K562 (cell line): ENCODE results near the gene ANXA2. TPM values are rescaled to one million over a fixed set of nuclear protein-coding genes. Genes with fewer than 3 reads are reported as not detected.
A peak's percentile ranks its signal among the peaks of the same experiment; 100 is the strongest.

Experiments used
- ATAC-seq: fragments of 200-7000 bp; cut with Tn5 transposase; 3 replicates; pipeline ENCODE4 v1.9.1; 2020; ENCODE audit warnings: moderate library complexity
- BruUV-seq: library from RNA; stranded (reverse); fragments of 400-500 nt; replicated peaks from 2 replicates; lab custom pipeline; 2021; lab: Mats Ljungman, UMichigan
- CTCF ChIA-PET: fragments of 300-600 bp; formaldehyde crosslinking; extraction: SDS; loops from one replicate; lab custom pipeline; 2021; ENCODE audit warnings: low intra/inter-chr PET ratio; lab: Yijun Ruan, JAX
- POLR2A ChIA-PET: fragments of 300-600, 350-650 bp; sonication (Branson Sonifier 250); formaldehyde crosslinking; extraction: SDS; loops from one replicate; lab custom pipeline; 2021; ENCODE audit warnings: antibody characterized with exemption, inconsistent platforms; lab: Yijun Ruan, JAX
- DNase-seq, 4 experiments: peaks; one replicate each; pipeline versions ENCODE4 v3.0.0 to v3.0.0-alpha.2; 2011 to 2018; ENCODE audit warnings: low spot score in 3 of 4, mixed read lengths in 3 of 4; ENCODE audit errors: extremely low read depth in 1 of 4
- FAIRE-seq: peaks from 2 replicates; lab custom pipeline; 2011; peaks lifted over from hg19 to GRCh38; lab: Jason Lieb, UNC
- H2AFZ ChIP-seq: 2 replicates; pipeline ENCODE4 v1.6.0; 2011; ENCODE audit warnings: low read depth, low read length, control low read depth, inconsistent platforms
- H3K27ac ChIP-seq: fragments of 200-600 bp; 3 replicates; pipeline ENCODE4 v1.8.0; 2011; ENCODE audit warnings: low read depth, mild to moderate bottlenecking, control low read depth, inconsistent platforms, low read length, moderate library complexity, mixed read lengths; ENCODE audit errors: extremely low read depth
- H3K27me3 ChIP-seq, 2 experiments: fragments of 300-600 bp in 1 of 2; 2 replicates in 1 of 2; 3 replicates in 1 of 2; pipeline versions ENCODE4 v1.6.0 to v1.8.0; 2011; ENCODE audit warnings: inconsistent platforms in 2 of 2, low read length in 2 of 2, mild to moderate bottlenecking in 1 of 2, mixed read lengths in 1 of 2, moderate library complexity in 1 of 2; ENCODE audit not compliant: control insufficient read depth in 2 of 2, insufficient read depth in 2 of 2
- H3K36me3 ChIP-seq: fragments of 300-600 bp; 3 replicates; pipeline ENCODE4 v1.8.0; 2011; ENCODE audit warnings: mild to moderate bottlenecking, low read length, inconsistent platforms; ENCODE audit not compliant: control insufficient read depth, insufficient read depth
- H3K4me1 ChIP-seq, 2 experiments: fragments of 200-600 bp in 1 of 2; replicated peaks in 1 of 2; 2 replicates in 1 of 2; 3 replicates in 1 of 2; pipeline versions ENCODE4 v1.5.1 to v1.8.0; 2011; ENCODE audit warnings: inconsistent platforms in 2 of 2, low read length in 2 of 2, mild to moderate bottlenecking in 1 of 2, mixed read lengths in 1 of 2, moderate library complexity in 1 of 2; ENCODE audit not compliant: control insufficient read depth in 2 of 2, insufficient read depth in 2 of 2
- H3K4me2 ChIP-seq: 2 replicates; pipeline ENCODE4 v1.6.1; 2011; ENCODE audit warnings: low read length, control low read depth, inconsistent platforms, mixed read lengths; ENCODE audit not compliant: insufficient read depth
- H3K4me3 ChIP-seq: fragments of 200-600 bp; sonication (generic), shearing (Covaris generic); 2 replicates; pipeline ENCODE4 v1.5.1; 2016; ENCODE audit warnings: control low read depth, inconsistent platforms
- H3K79me2 ChIP-seq: fragments of 200-600 bp; 3 replicates; pipeline ENCODE4 v1.8.0; 2011; ENCODE audit warnings: low read length, inconsistent platforms; ENCODE audit not compliant: control insufficient read depth, insufficient read depth
- H3K9ac ChIP-seq, 2 experiments: 2 replicates each; pipeline versions ENCODE4 v1.6.0 to v1.6.1; 2011; ENCODE audit warnings: low read depth in 2 of 2, low read length in 2 of 2, control low read depth in 1 of 2, inconsistent platforms in 1 of 2, mild to moderate bottlenecking in 1 of 2, mixed read lengths in 1 of 2; ENCODE audit not compliant: insufficient read depth in 1 of 2
- H3K9me1 ChIP-seq: one replicate; pipeline ENCODE4 v1.6.0; 2011; ENCODE audit warnings: inconsistent platforms, mild to moderate bottlenecking, low read length, moderate library complexity; ENCODE audit not compliant: control insufficient read depth, insufficient read depth
- H3K9me3 ChIP-seq: replicated peaks from 2 replicates; pipeline ENCODE4 v1.5.1; 2011; ENCODE audit warnings: low read depth, low read length, inconsistent platforms; ENCODE audit not compliant: control insufficient read depth, insufficient read depth
- H4K20me1 ChIP-seq: replicated peaks from 2 replicates; pipeline ENCODE4 v1.6.1; 2011; ENCODE audit warnings: low read length, inconsistent platforms, mixed read lengths; ENCODE audit not compliant: control insufficient read depth, insufficient read depth
- CBFB ChIP-seq: sonication (generic); formaldehyde crosslinking; IDR thresholded peaks from 2 replicates; pipeline ENCODE4 v1.4.0; 2020; ENCODE audit warnings: mild to moderate bottlenecking, missing genetic modification reagents
- DDX20 ChIP-seq: fragments of 450-650 bp; IDR thresholded peaks from 2 replicates; pipeline ENCODE4 v1.6.1; 2016; ENCODE audit warnings: missing genetic modification characterization, low read depth, mild to moderate bottlenecking, missing compliant biosample characterization, moderate library complexity
- HDGF ChIP-seq: fragments of 450-650 bp; IDR thresholded peaks from 2 replicates; pipeline ENCODE4 v1.6.1; 2016
- MYNN ChIP-seq, 2 experiments: sonication (generic); formaldehyde crosslinking in 1 of 2; IDR thresholded peaks; 2 replicates each; pipeline versions ENCODE4 v1.5.0 to v1.6.1; 2016 to 2020; ENCODE audit warnings: antibody characterized with exemption in 1 of 2, missing genetic modification reagents in 1 of 2
- POLR2A ChIP-seq: fragments of 450-650 bp; conservative IDR thresholded peaks from 2 replicates; pipeline ENCODE4 v1.6.1; 2016
- WGBS: fragments of 100-300 bp; shearing (Covaris generic); methylation state at CpG from one replicate; pipeline ENCODE4 v1.1.6; 2016; ENCODE audit warnings: low coverage, mixed read lengths; ENCODE audit not compliant: insufficient coverage; ENCODE audit errors: missing lambda C conversion rate; 5-methylcytosine and 5-hydroxymethylcytosine counted together
- in situ Hi-C: fragments of 300-500 bp; cut with MboI; formaldehyde crosslinking; loops from 4 replicates; pipeline ENCODE4 v1.15.0; 2018; ENCODE audit warnings: inconsistent platforms, mixed read lengths
- intact Hi-C: fragments of 100-400 bp; cut with micrococcal nuclease; formaldehyde crosslinking; loops from 2 replicates; pipeline ENCODE4 v1.14.2; 2022
- polyA plus RNA-seq, 8 experiments: library from polyadenylated mRNA; depleted of rRNA in 4 of 8; stranded (reverse) in 5 of 8; unstranded in 3 of 8; fragments of >200 nt; fragmentation: Nextera tagmentation in 2 of 8; fragmentation: Illumina TruSeq in 1 of 8; extraction: Ambion mirVana in 2 of 8; extraction: Trizol in 1 of 8; gene quantifications; 2 replicates each; pipeline versions ENCODE4 v1.2.1 to v1.2.3, GENCODE V29; 2011 to 2014; ENCODE audit warnings: inconsistent platforms in 1 of 8, missing spikeins in 1 of 8
- total RNA-seq, 7 experiments: library from RNA; depleted of rRNA in 6 of 7; stranded (reverse); fragments of >200 nt in 6 of 7; fragmentation: Illumina TruSeq in 2 of 7; extraction: Trizol in 2 of 7; gene quantifications; 2 replicates each; pipeline versions ENCODE4 v1.2.1 to v1.2.3, GENCODE V29; 2011 to 2021; ENCODE audit warnings: low replicate concordance in 1 of 7

Gene ANXA2
- total and polyA plus RNA-seq, 9 of the 15 experiments (the other 6 are each of a cell fraction or from before 2014, with no cell fraction given), result 301 to 1,102 (median 452) TPM

GRCh38 chr15:60390231-60390630 lies 7.6 kb downstream of the ANXA2 start:
- TF ChIP-seq POLR2A (0 out of 2 replicates have a peak, but pooled peaks have one; percentile 10), HDGF (no peak), DDX20 (tag) (no peak)
- intact Hi-C loops, result no loop called here
- Histone ChIP-seq H3K79me2 (peaks cover 91% of the 10 kb centered on the region), H3K4me1 (peaks cover 11 to 28% of the 10 kb centered on the region in 2 experiments), H3K36me3 (peaks cover 59% of the 10 kb centered on the region; the same call in 2 of the 3 replicates), H3K27me3 (no peaks in the 10 kb centered on the region), H3K27ac (no peak overlapping the region), H3K4me2 (no peak overlapping the region), H2AFZ (no peak overlapping the region), H3K9me1 (peaks cover 14% of the 10 kb centered on the region), H3K4me3 (no peak overlapping the region), H3K9ac (no peak overlapping the region), H4K20me1 (peaks cover 58% of the 10 kb centered on the region), H3K9me3 (no peaks in the 10 kb centered on the region)
- no peak for FAIRE-seq
- no peak for DNase-seq
- BruUV-seq, result no TSS peak
- WGBS, result 93% methylated on average over 6 of the region's 6 CpGs
- CTCF ChIA-PET, result interaction anchor here (0.6 kb wide), 1 partner anchor 14 kb away, joined by 3 read pairs; no protein-coding TSS in a partner anchor
- in situ Hi-C loops, result no loop called here
- ATAC-seq, result no peak
- POLR2A ChIA-PET, result interaction anchor here (1.0 kb wide), 2 partner anchors 10 to 11 kb away, joined by 3 to 4 read pairs; no protein-coding TSS in a partner anchor

- Histone ChIP-seq H3K4me1 (peaks cover 11 to 28% of the 10 kb centered on the region in 2 experiments), H3K27ac (no peak overlapping the region), H3K4me3 (no peak overlapping the region), H3K27me3 (no peaks in the 10 kb centered on the region), H3K9me1 (peaks cover 14% of the 10 kb centered on the region), H3K9ac (no peak overlapping the region), H3K4me2 (no peak overlapping the region), H4K20me1 (peaks cover 52% of the 10 kb centered on the region), H3K79me2 (peaks cover 83% of the 10 kb centered on the region), H3K9me3 (no peaks in the 10 kb centered on the region), H3K36me3 (peaks cover 59% of the 10 kb centered on the region; the same call in 2 of the 3 replicates), H2AFZ (no peak overlapping the region)
- DNase-seq (no peak), FAIRE-seq (no peak), ATAC-seq (peak; percentile 21; the same call in 2 of the 3 replicates)
- WGBS, result 66% methylated on average over 8 of the region's 8 CpGs
- in situ Hi-C loops, result no loop called here
- no TSS peak for BruUV-seq
- intact Hi-C loops, result no loop called here
- CTCF ChIA-PET, result interaction anchor here (0.6 kb wide), 1 partner anchor 15 kb away, joined by 3 read pairs; no protein-coding TSS in a partner anchor
- POLR2A ChIA-PET, result interaction anchor here (1.0 to 1.6 kb wide), 2 partner anchors 8 to 10 kb away, joined by 3 to 4 read pairs; partner anchors contain the start of gene ANXA2
- no peak for TF ChIP-seq MYNN (IDR thresholded peaks at IDR 0.05)
- TF ChIP-seq MYNN (CRISPR knock-in tag; IDR thresholded peaks at IDR 0.05), result no peak
- no peak for TF ChIP-seq CBFB (CRISPR knock-in tag)
Observed at GRCh38 chr15:60389261-60390077, 8.3 kb downstream of the ANXA2 start.
